ENCODE results near the gene MTA2. TPM values are rescaled to one million over a fixed set of nuclear protein-coding genes. Genes with fewer than 3 reads are reported as not detected.
A peak's percentile ranks its signal among the peaks of the same experiment; 100 is the strongest.
"Not testable (repeated sequence)": the region's sequence is repeated elsewhere in the genome, so short reads cannot be mapped to it uniquely, and the experiment has no call there.

Gene MTA2
- polyA plus RNA-seq, 1 donor from 2014 or later = 32.9 TPM

GRCh38 chr11:62555464-62556107 is 46.1 kb downstream of the MTA2 start:
- Mint-ChIP-seq H3K36me3 (no peaks in the 10 kb centered on the region), H3K4me3 (peak overlapping the region; percentile 74 to 94 (median 87)), H3K27ac (peak overlapping the region; percentile 97 to 100 (median 99)), H3K9me3 (no peaks in the 10 kb centered on the region), H3K27me3 (peaks cover 3% of the 10 kb centered on the region), H3K4me1 (peaks cover 49 to 76% (median 71%) of the 10 kb centered on the region in 3 donors)

GRCh38 chr11:62554387-62555167 is 47.1 kb downstream of the MTA2 start:
- Mint-ChIP-seq H3K36me3 (no peaks in the 10 kb centered on the region), H3K27me3 (peaks cover 4% of the 10 kb centered on the region), H3K4me1 (peaks cover 41 to 79% (median 73%) of the 10 kb centered on the region in 3 donors), H3K9me3 (no peaks in the 10 kb centered on the region), H3K27ac (peak overlapping the region; percentile 97 to 100 (median 99)), H3K4me3 (peak overlapping the region in 3 of 4 donors; percentile 57 to 94 (median 94))

- Mint-ChIP-seq H3K27ac (peak overlapping the region; percentile 97 to 100 (median 99)), H3K4me3 (peak overlapping the region in 3 of 4 donors; percentile 44 to 94 (median 94)), H3K9me3 (no peaks in the 10 kb centered on the region), H3K4me1 (peaks cover 41 to 75% (median 74%) of the 10 kb centered on the region in 3 donors), H3K36me3 (no peaks in the 10 kb centered on the region), H3K27me3 (peaks cover 5% of the 10 kb centered on the region)
Observed at GRCh38 chr11:62553839-62554361, 47.8 kb downstream of the MTA2 start.

- H3K9me3 Mint-ChIP-seq = no peaks in the 10 kb centered on the region
- H3K4me1 Mint-ChIP-seq = peaks cover 41 to 75% (median 74%) of the 10 kb centered on the region in 3 donors
- peaks cover 5% of the 10 kb centered on the region for H3K27me3 Mint-ChIP-seq
- no peaks in the 10 kb centered on the region for H3K36me3 Mint-ChIP-seq
- H3K4me3 Mint-ChIP-seq = peak overlapping the region; percentile 44 to 94 (median 81)
- H3K27ac Mint-ChIP-seq = peak overlapping the region; percentile 97 to 100 (median 99)
Observed at GRCh38 chr11:62553080-62553838, 48.4 kb downstream of the MTA2 start.

- H3K4me3 Mint-ChIP-seq = peak overlapping the region; percentile 81 to 94 (median 91)
- no peaks in the 10 kb centered on the region for H3K9me3 Mint-ChIP-seq
- H3K27me3 Mint-ChIP-seq = peaks cover 5% of the 10 kb centered on the region
- H3K27ac Mint-ChIP-seq = peak overlapping the region; percentile 97 to 100 (median 99)
- peaks cover 41 to 80% (median 76%) of the 10 kb centered on the region in 3 donors for H3K4me1 Mint-ChIP-seq
- no peaks in the 10 kb centered on the region for H3K36me3 Mint-ChIP-seq
Observed at GRCh38 chr11:62552485-62553079, 49.1 kb downstream of the MTA2 start.

- H3K4me1 Mint-ChIP-seq = peaks cover 20 to 62% (median 61%) of the 10 kb centered on the region in 3 donors
- peak overlapping the region; percentile 97 to 100 (median 99) for H3K27ac Mint-ChIP-seq
- not testable (repeated sequence) for H3K36me3 Mint-ChIP-seq, H3K9me3 Mint-ChIP-seq, H3K27me3 Mint-ChIP-seq
- peak overlapping the region in 2 of 4 donors; percentile 75 to 94 for H3K4me3 Mint-ChIP-seq
Observed at GRCh38 chr11:62550478-62550877, 51.2 kb downstream of the MTA2 start.

- Mint-ChIP-seq H3K36me3 (no peaks in the 10 kb centered on the region), H3K4me3 (peak overlapping the region in 1 of 4 donors; percentile 94), H3K27me3 (peaks cover 5% of the 10 kb centered on the region), H3K27ac (peak overlapping the region in 2 of 3 donors; percentile 89 to 97), H3K9me3 (no peaks in the 10 kb centered on the region), H3K4me1 (peaks cover 20 to 53% (median 48%) of the 10 kb centered on the region in 3 donors)
Observed at GRCh38 chr11:62548545-62549335, 52.9 kb downstream of the MTA2 start.

GRCh38 chr11:62547691-62548281 is 53.9 kb downstream of the MTA2 start:
- Mint-ChIP-seq H3K27ac (peak overlapping the region; percentile 2 to 95 (median 60)), H3K4me3 (peak overlapping the region; percentile 90 to 99 (median 96)), H3K27me3 (peaks cover 5% of the 10 kb centered on the region), H3K36me3 (no peaks in the 10 kb centered on the region), H3K4me1 (peaks cover 21 to 52% (median 48%) of the 10 kb centered on the region in 3 donors), H3K9me3 (no peaks in the 10 kb centered on the region)

GRCh38 chr11:62546929-62547625 is 54.6 kb downstream of the MTA2 start:
- Mint-ChIP-seq H3K36me3 (no peaks in the 10 kb centered on the region), H3K9me3 (no peaks in the 10 kb centered on the region), H3K4me3 (peak overlapping the region; percentile 94 to 99 (median 98)), H3K27me3 (peaks cover 5% of the 10 kb centered on the region), H3K4me1 (peaks cover 16 to 50% (median 48%) of the 10 kb centered on the region in 3 donors), H3K27ac (peak overlapping the region; percentile 80 to 96 (median 95))

GRCh38 chr11:62546244-62546928 is 55.3 kb downstream of the MTA2 start, which contains the start of gene AHNAK:
TSS of gene AHNAK (minus strand) at chr11:62546806. CDS start at chr11:62536098, 10,708 bp downstream.
- Mint-ChIP-seq H3K27ac (peak within 1 kb of the TSS; percentile 95 to 97 (median 96)), H3K9me3 (no peaks in the 10 kb centered on the region), H3K4me1 (peaks cover 16 to 50% (median 47%) of the 10 kb centered on the region in 3 donors), H3K36me3 (no peaks in the 10 kb centered on the region), H3K4me3 (peak within 1 kb of the TSS; percentile 94 to 99 (median 98)), H3K27me3 (peaks cover 5% of the 10 kb centered on the region)

- H3K36me3 Mint-ChIP-seq = no peaks in the 10 kb centered on the region
- peak overlapping the region; percentile 94 to 99 (median 98) for H3K4me3 Mint-ChIP-seq
- H3K4me1 Mint-ChIP-seq = peaks cover 22 to 49% (median 45%) of the 10 kb centered on the region in 3 donors
- H3K9me3 Mint-ChIP-seq = no peaks in the 10 kb centered on the region
- peak overlapping the region; percentile 95 to 97 (median 96) for H3K27ac Mint-ChIP-seq
- peaks cover 3% of the 10 kb centered on the region for H3K27me3 Mint-ChIP-seq
Observed at GRCh38 chr11:62545437-62546243, 56.0 kb downstream of the MTA2 start.

All from IgD-negative memory B cell (primary cell).